HL-60 (cell line): ENCODE measurements around the gene USP30.

ENCODE experiments used
- DNase-seq, 2 experiments: peaks; one replicate each; pipeline ENCODE4 v3.0.0-alpha.2; 2010 to 2020; ENCODE audit warnings: low read depth in 1 of 2, low spot score in 1 of 2
- H3K27ac ChIP-seq: fragments of 250-450 bp; sonication (Bioruptor Pico); replicated peaks from 2 replicates; pipeline ENCODE4 v1.5.1; 2020; ENCODE audit warnings: mild to moderate bottlenecking, moderate library complexity
- H3K27me3 ChIP-seq: fragments of 250-450 bp; sonication (Bioruptor Pico); 2 replicates; pipeline ENCODE4 v1.5.1; 2021; ENCODE audit warnings: mild to moderate bottlenecking, moderate library complexity; ENCODE audit not compliant: insufficient read depth, poor library complexity, severe bottlenecking
- H3K4me3 ChIP-seq: replicated peaks from 2 replicates; pipeline ENCODE4 v1.5.1; 2011; ENCODE audit warnings: mild to moderate bottlenecking, control low read depth, low read length; ENCODE audit not compliant: insufficient read depth
- CTCF ChIP-seq: IDR thresholded peaks from one replicate; pipeline ENCODE4 v1.5.1; 2011; ENCODE audit warnings: low read length, control low read depth, inconsistent platforms; ENCODE audit not compliant: insufficient read depth
- GABPA ChIP-seq: IDR thresholded peaks from 2 replicates; pipeline ENCODE4 v1.6.1; 2012; ENCODE audit warnings: low read depth
- POLR2AphosphoS5 ChIP-seq: IDR thresholded peaks from 2 replicates; pipeline ENCODE4 v1.6.1; 2012; ENCODE audit warnings: low read depth
- REST ChIP-seq: IDR thresholded peaks from 2 replicates; pipeline ENCODE4 v1.6.1; 2012; ENCODE audit warnings: low read depth; ENCODE audit not compliant: insufficient replicate concordance
- SPI1 ChIP-seq: IDR thresholded peaks from 2 replicates; pipeline ENCODE4 v1.6.1; 2012; ENCODE audit warnings: low read depth, mild to moderate bottlenecking, borderline replicate concordance

The USP30 gene

GRCh38 chr12:109058773-109059172 is 6.4 kb downstream of the USP30 start:
- DNase-seq = no peak
- no peaks in the 10 kb centered on the region for H3K27me3 ChIP-seq
- no peak overlapping the region for H3K27ac ChIP-seq
- no peak for TF ChIP-seq SPI1
- no peak for TF ChIP-seq GABPA
- TF ChIP-seq REST = no peak
- no peak for TF ChIP-seq POLR2AphosphoS5
- no peak for TF ChIP-seq CTCF
- H3K4me3 ChIP-seq = no peak overlapping the region

- TF ChIP-seq SPI1 = no peak
- TF ChIP-seq POLR2AphosphoS5 = no peak
- TF ChIP-seq REST = no peak
- no peak for TF ChIP-seq CTCF
- no peak for TF ChIP-seq GABPA
- H3K27ac ChIP-seq = no peak overlapping the region
- H3K4me3 ChIP-seq = no peak overlapping the region
- no peak for DNase-seq
- no peaks in the 10 kb centered on the region for H3K27me3 ChIP-seq
These were observed 11.8 kb downstream of the USP30 start for GRCh38 chr12:109064143-109064542.

- no peak overlapping the region for H3K4me3 ChIP-seq
- no peak overlapping the region for H3K27ac ChIP-seq
- no peak for DNase-seq
- no peaks in the 10 kb centered on the region for H3K27me3 ChIP-seq
- TF ChIP-seq SPI1 (no peak), GABPA (no peak), CTCF (no peak)
These were observed 12.9 kb downstream of the USP30 start for GRCh38 chr12:109065154-109065852.

GRCh38 chr12:109065853-109066193 is 13.4 kb downstream of the USP30 start:
- no peak overlapping the region for H3K4me3 ChIP-seq
- no peak for DNase-seq
- H3K27ac ChIP-seq = no peak overlapping the region
- TF ChIP-seq SPI1 (no peak), POLR2AphosphoS5 (no peak), GABPA (no peak)
- H3K27me3 ChIP-seq = no peaks in the 10 kb centered on the region
